BLaER1 (cell line): ENCODE data around the gene CDH23.

Experiments
- H3K27ac ChIP-seq: shearing (Covaris generic); formaldehyde crosslinking; 2 replicates; pipeline ENCODE4 v1.8.1; 2022
- H3K27me3 ChIP-seq: shearing (Covaris generic); formaldehyde crosslinking; 2 replicates; pipeline ENCODE4 v1.8.1; 2022
- H3K36me3 ChIP-seq: shearing (Covaris generic); formaldehyde crosslinking; 2 replicates; pipeline ENCODE4 v1.8.1; 2022
- H3K4me1 ChIP-seq: shearing (Covaris generic); formaldehyde crosslinking; 2 replicates; pipeline ENCODE4 v1.8.1; 2022
- H3K4me2 ChIP-seq: shearing (Covaris generic); formaldehyde crosslinking; 2 replicates; pipeline ENCODE4 v1.8.1; 2022
- H3K4me3 ChIP-seq: shearing (Covaris generic); formaldehyde crosslinking; 2 replicates; pipeline ENCODE4 v1.8.1; 2022
- H3K9ac ChIP-seq: shearing (Covaris generic); formaldehyde crosslinking; 2 replicates; pipeline ENCODE4 v1.8.1; 2022
- H3K9me3 ChIP-seq: shearing (Covaris generic); formaldehyde crosslinking; 2 replicates; pipeline ENCODE4 v1.8.1; 2022
- H4K20me1 ChIP-seq: shearing (Covaris generic); formaldehyde crosslinking; 2 replicates; pipeline ENCODE4 v1.8.1; 2022
- Cebpa-rat ChIP-seq: shearing (Covaris generic); IDR thresholded peaks from 2 replicates; pipeline ENCODE4 v1.8.1; 2022

CDH23 gene

DNA sequence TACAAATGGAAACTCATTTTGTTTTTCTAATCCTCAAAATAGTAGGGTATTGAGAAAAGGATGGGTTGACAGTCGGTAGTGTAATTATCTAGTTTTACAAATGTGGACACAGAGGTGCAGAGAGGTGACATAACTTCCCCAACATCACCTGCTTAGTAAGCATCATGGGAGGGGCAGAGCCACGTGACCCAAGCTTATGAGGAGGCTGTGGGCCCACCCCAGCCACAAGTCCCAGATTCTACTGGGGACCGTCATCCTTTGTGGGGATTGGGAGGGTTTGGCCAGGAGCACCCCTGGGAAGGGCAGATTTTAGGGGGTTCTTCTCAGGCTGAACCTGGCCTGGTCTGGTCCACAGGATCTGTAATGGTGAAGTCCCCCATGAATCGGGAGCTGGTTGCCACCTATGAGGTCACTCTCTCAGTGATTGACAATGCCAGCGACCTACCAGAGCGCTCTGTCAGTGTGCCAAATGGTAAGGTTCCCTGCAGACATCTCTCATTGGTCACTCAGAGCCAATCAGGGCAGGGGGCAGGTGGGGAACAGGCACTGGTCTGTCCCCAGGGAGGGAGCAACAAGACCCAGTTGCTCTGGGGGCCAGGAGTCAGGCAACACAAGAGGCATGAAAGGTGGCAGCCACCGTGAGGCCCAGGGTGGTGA is 400.2 kb downstream of the CDH23 start:
- no peaks in the 10 kb centered on the region for H3K4me1 ChIP-seq
- H3K36me3 ChIP-seq, result no peaks in the 10 kb centered on the region
- H3K4me3 ChIP-seq, result no peak overlapping the region
- TF ChIP-seq Cebpa-rat, result no peak
- no peak overlapping the region for H3K9ac ChIP-seq
- no peaks in the 10 kb centered on the region for H3K9me3 ChIP-seq
- no peaks in the 10 kb centered on the region; the same call in 1 of the 2 replicates for H4K20me1 ChIP-seq
- no peak overlapping the region for H3K4me2 ChIP-seq
- H3K27ac ChIP-seq, result no peak overlapping the region
- no peaks in the 10 kb centered on the region; the same call in 1 of the 2 replicates for H3K27me3 ChIP-seq

DNA sequence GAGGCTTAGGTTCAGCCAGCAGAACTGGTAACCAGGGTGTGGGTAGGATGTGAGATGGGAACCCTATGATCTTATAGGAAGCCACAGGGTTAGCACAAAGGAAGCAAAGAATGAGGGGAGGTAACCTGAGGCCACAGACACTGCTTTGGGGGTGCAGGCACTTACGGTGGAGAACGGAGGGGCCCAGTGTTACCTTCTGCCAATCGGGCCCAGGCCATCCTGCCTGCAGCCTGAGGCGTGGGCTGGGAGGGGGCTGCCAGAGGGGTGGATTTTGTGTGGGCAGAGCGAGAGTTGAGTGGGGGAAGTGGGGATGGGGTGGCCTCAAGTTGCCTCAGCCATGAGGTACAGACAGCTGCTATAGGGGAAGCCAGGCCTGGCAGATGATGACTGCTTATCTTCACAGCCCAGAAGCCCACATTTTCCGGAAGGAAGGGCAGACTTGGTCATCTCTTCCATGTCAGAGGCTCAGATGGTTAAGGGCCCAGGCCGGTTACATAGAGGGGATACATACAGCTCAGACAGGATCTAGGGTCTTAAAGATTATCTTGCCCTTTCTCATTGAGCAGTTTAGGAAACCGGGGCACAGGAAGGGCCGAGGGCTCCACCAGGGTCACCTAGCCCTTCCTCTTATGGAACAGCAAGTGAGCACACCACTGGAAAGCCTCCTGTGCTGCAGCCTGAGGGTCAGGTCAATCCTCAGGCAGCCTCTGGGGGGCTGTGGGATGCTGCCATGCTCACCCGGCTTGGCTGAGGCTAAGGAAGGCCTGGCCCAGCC is 401.0 kb downstream of the CDH23 start:
- H3K36me3 ChIP-seq, result no peaks in the 10 kb centered on the region
- no peaks in the 10 kb centered on the region for H3K4me1 ChIP-seq
- H3K27ac ChIP-seq, result no peak overlapping the region
- H4K20me1 ChIP-seq, result no peaks in the 10 kb centered on the region; the same call in 1 of the 2 replicates
- no peak overlapping the region for H3K4me3 ChIP-seq
- H3K9ac ChIP-seq, result no peak overlapping the region
- H3K27me3 ChIP-seq, result no peaks in the 10 kb centered on the region; the same call in 1 of the 2 replicates
- no peak overlapping the region for H3K4me2 ChIP-seq
- H3K9me3 ChIP-seq, result no peaks in the 10 kb centered on the region
- TF ChIP-seq Cebpa-rat, result no peak

DNA sequence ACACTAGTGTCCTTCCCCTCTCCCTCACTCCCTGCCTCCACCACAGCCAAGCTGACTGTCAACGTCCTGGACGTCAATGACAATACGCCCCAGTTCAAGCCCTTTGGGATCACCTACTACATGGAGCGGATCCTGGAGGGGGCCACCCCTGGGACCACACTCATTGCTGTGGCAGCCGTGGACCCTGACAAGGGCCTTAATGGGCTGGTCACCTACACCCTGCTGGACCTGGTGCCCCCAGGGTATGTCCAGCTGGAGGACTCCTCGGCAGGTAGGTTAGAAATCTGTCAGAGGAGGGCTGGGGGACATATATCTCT is 401.5 kb downstream of the CDH23 start:
- Histone ChIP-seq H3K4me3 (no peak overlapping the region), H3K4me2 (no peak overlapping the region), H3K27me3 (no peaks in the 10 kb centered on the region; the same call in 1 of the 2 replicates), H3K27ac (no peak overlapping the region), H3K4me1 (no peaks in the 10 kb centered on the region), H3K9me3 (no peaks in the 10 kb centered on the region), H3K36me3 (no peaks in the 10 kb centered on the region), H4K20me1 (no peaks in the 10 kb centered on the region; the same call in 1 of the 2 replicates), H3K9ac (no peak overlapping the region)
- no peak for TF ChIP-seq Cebpa-rat

DNA sequence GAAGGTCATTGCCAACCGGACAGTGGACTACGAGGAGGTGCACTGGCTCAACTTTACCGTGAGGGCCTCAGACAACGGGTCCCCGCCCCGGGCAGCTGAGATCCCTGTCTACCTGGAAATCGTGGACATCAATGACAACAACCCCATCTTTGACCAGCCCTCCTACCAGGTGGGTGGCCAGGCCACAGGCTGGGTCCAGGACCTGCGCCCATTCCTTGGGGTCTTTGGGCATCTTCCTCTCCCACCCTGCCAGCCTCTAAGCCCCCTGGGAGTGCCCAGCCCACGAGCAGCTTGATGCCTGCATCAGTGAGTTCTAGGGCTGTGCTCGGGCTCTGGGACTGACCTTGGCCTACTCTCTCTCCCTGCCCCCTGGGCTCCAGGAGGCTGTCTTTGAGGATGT is 402.4 kb downstream of the CDH23 start:
- TF ChIP-seq Cebpa-rat, result no peak
- Histone ChIP-seq H3K36me3 (no peaks in the 10 kb centered on the region), H3K9ac (no peak overlapping the region), H4K20me1 (no peaks in the 10 kb centered on the region; the same call in 1 of the 2 replicates), H3K4me1 (no peaks in the 10 kb centered on the region), H3K27ac (no peak overlapping the region), H3K4me2 (no peak overlapping the region), H3K9me3 (no peaks in the 10 kb centered on the region), H3K4me3 (no peak overlapping the region), H3K27me3 (no peaks in the 10 kb centered on the region; the same call in 1 of the 2 replicates)

DNA sequence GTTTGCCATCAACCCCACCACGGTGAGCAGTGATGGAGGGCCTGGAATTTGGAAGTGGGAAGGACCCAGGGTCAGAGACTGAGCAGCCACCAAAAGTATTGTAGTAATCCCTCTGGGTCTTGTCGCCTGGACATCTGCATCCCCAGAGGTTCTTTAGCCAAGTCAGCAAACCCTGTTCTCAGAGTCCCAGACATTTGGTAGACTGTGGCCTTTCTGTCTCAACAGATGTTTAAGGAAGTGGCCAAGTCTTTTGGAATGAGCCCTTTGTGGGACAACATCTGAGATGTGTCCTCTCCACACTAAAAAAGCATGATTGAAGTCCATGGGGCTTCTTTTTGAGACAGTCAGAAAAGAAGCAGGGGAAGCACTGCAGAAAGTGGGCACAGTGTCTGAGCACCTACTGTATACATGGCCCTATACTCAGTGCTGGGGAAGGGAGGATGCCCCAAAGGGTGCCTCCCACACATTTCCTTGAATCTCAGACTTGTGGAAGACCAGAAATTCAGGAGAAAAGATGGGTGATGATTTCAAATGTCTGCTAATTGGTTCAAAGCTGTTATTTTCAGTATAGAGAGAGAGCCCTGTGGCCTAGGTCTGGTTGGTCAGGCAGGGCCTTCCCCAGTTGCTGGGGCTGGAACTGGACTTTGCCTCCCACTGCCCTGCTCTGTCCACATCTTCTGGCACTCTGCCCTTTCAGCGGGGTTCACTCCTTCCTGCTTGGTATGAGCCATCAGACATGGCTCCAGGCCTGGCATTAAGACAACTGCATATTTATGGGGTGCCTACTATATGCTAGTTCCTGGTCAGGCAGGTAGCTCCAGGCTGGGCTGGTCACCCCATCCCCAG is 403.1 kb downstream of the CDH23 start:
- Histone ChIP-seq H4K20me1 (no peaks in the 10 kb centered on the region; the same call in 1 of the 2 replicates), H3K4me1 (no peaks in the 10 kb centered on the region), H3K27ac (no peak overlapping the region), H3K36me3 (no peaks in the 10 kb centered on the region), H3K4me2 (no peak overlapping the region), H3K27me3 (no peaks in the 10 kb centered on the region; the same call in 1 of the 2 replicates), H3K9me3 (no peaks in the 10 kb centered on the region), H3K9ac (no peak overlapping the region), H3K4me3 (no peak overlapping the region)
- TF ChIP-seq Cebpa-rat, result no peak

DNA sequence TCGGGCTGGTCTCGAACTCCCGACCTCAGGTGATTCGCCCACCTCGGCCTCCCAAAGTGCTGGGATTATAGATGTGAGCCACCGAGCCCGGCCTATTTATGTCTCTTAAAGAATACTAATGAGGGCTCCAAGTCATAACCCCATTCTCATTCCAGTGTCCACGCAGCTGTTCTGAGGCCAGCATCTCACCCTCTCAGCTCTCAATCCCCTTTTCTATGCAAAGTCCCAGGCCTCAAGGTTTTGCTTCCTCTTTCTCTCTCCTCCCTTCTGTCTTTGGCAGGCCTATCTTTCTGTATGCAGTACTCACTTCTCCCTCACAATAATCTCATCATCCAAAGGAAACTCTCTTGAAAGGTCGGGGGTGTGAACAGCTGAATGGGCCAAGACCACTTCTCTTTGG is 404.6 kb downstream of the CDH23 start:
- no peak overlapping the region for H3K4me3 ChIP-seq
- no peak overlapping the region for H3K27ac ChIP-seq
- no peak overlapping the region for H3K9ac ChIP-seq
- H4K20me1 ChIP-seq, result no peaks in the 10 kb centered on the region; the same call in 1 of the 2 replicates
- H3K36me3 ChIP-seq, result no peaks in the 10 kb centered on the region
- no peaks in the 10 kb centered on the region for H3K4me1 ChIP-seq
- no peak overlapping the region for H3K4me2 ChIP-seq
- no peaks in the 10 kb centered on the region; the same call in 1 of the 2 replicates for H3K27me3 ChIP-seq
- H3K9me3 ChIP-seq, result no peaks in the 10 kb centered on the region
- no peak for TF ChIP-seq Cebpa-rat

DNA sequence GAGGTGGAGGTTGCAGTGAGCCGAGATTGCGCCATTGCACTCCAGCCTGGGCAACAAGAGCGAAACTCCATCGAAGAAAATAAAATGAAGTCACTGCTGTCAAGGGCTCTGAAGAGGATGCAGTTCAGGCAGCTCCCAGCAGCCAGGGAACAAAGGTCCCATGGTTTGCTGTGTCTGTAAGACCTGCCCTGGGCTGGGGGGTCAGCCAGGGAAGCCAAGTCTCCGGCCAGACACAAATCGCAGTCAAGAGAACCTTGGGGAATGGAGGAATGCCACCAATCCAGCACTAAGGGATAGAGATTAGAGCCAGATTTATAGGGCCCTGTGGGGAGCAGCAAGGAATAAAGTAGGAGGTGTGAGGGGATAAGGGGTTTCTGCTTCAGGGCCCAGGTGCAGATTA is 405.5 kb downstream of the CDH23 start:
- H3K9ac ChIP-seq, result no peak overlapping the region
- H3K4me2 ChIP-seq, result no peak overlapping the region
- no peaks in the 10 kb centered on the region; the same call in 1 of the 2 replicates for H3K27me3 ChIP-seq
- no peak overlapping the region for H3K4me3 ChIP-seq
- no peak for TF ChIP-seq Cebpa-rat
- H3K4me1 ChIP-seq, result no peaks in the 10 kb centered on the region
- H3K9me3 ChIP-seq, result no peaks in the 10 kb centered on the region
- H3K36me3 ChIP-seq, result no peaks in the 10 kb centered on the region
- H4K20me1 ChIP-seq, result no peaks in the 10 kb centered on the region; the same call in 1 of the 2 replicates
- H3K27ac ChIP-seq, result no peak overlapping the region

DNA sequence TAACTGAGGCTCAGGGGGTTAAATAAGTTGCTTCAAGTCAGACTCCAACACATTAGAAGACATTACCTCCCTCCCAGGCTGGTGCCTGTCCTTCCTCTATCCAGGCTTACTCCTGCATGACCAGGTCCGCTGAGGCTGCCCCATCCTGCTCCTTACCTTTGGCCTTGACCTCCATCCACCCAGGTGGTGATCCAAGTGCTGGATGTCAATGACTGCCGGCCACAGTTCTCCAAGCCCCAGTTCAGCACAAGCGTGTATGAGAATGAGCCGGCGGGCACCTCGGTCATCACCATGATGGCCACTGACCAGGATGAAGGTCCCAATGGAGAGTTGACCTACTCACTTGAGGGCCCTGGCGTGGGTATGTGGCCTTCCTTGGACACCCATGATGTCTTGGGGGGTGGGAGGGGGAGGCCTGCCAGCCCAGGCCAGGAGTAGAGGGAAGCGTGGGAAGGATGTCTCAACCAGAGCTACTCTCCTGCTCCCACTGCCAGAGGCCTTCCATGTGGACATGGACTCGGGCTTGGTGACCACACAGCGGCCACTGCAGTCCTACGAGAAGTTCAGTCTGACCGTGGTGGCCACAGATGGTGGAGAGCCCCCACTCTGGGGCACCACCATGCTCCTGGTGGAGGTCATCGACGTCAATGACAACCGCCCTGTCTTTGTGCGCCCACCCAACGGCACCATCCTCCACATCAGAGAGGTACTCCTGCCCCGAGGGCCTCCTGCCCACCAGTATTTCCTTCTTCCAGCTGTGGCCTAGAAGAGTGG is 406.2 kb downstream of the CDH23 start:
- no peaks in the 10 kb centered on the region for H3K36me3 ChIP-seq
- no peak for TF ChIP-seq Cebpa-rat
- H3K9ac ChIP-seq, result no peak overlapping the region
- no peak overlapping the region for H3K27ac ChIP-seq
- H3K4me1 ChIP-seq, result no peaks in the 10 kb centered on the region
- no peaks in the 10 kb centered on the region for H3K9me3 ChIP-seq
- no peaks in the 10 kb centered on the region for H4K20me1 ChIP-seq
- no peak overlapping the region for H3K4me2 ChIP-seq
- no peak overlapping the region for H3K4me3 ChIP-seq
- H3K27me3 ChIP-seq, result no peaks in the 10 kb centered on the region

DNA sequence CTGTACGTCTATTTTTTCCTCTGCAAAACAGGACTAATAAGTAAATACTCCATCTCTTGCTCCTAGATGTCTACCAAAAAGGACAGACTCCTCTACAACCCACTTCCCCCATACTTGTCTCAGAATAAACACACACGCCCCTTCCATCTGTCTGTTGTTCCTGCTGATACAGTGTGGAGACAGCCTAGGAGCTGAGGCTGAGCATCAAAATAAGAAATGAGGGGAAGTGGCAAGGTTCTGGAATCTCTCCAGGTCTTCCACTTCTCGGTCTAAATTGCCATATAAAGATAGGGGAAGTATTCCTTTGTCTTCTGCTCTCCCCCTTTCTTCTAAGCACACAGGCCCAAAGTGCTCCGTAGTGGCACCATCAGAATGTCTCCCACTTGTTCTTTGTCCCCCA is 407.4 kb downstream of the CDH23 start:
- Histone ChIP-seq H3K4me2 (no peak overlapping the region; the same call in 1 of the 2 replicates), H3K9me3 (no peaks in the 10 kb centered on the region), H3K9ac (no peak overlapping the region), H4K20me1 (no peaks in the 10 kb centered on the region), H3K4me1 (no peaks in the 10 kb centered on the region), H3K36me3 (no peaks in the 10 kb centered on the region), H3K4me3 (no peak overlapping the region), H3K27me3 (no peaks in the 10 kb centered on the region), H3K27ac (no peak overlapping the region)
- TF ChIP-seq Cebpa-rat, result no peak
